Transverse colon (tissue), 4 donors: Measurements from ENCODE around the gene OR56B4.

Experiments
- EP300 ChIP-seq: sonication (generic); formaldehyde crosslinking; IDR thresholded peaks from one replicate; pipeline ENCODE4 v1.6.1; 2017; ENCODE audit warnings: antibody characterized with exemption, low read depth
- POLR2A ChIP-seq: fragments of 450-650 bp; IDR thresholded peaks from one replicate; pipeline ENCODE4 v1.6.1; 2016; ENCODE audit warnings: antibody characterized with exemption, mild to moderate bottlenecking, moderate library complexity
- POLR2AphosphoS5 ChIP-seq, 3 donors: sonication (generic); formaldehyde crosslinking; IDR thresholded peaks; one replicate each; pipeline ENCODE4 v1.6.1; 2016; ENCODE audit warnings: antibody characterized with exemption in 3 of 3
- TF ChIP-seq, protein P1 (sequence below), 5 experiments: fragments of 200-600 bp in 3 of 5; fragments of 450-650 bp in 2 of 5; sonication (generic) in 3 of 5; IDR thresholded peaks; 1 replicate in 2 of 5; 2 replicates in 3 of 5; pipeline ENCODE4 v1.5.1; 2016 to 2017; ENCODE audit warnings: antibody characterized with exemption in 5 of 5, inconsistent platforms in 3 of 5, mild to moderate bottlenecking in 2 of 5, moderate library complexity in 1 of 5

DNA sequence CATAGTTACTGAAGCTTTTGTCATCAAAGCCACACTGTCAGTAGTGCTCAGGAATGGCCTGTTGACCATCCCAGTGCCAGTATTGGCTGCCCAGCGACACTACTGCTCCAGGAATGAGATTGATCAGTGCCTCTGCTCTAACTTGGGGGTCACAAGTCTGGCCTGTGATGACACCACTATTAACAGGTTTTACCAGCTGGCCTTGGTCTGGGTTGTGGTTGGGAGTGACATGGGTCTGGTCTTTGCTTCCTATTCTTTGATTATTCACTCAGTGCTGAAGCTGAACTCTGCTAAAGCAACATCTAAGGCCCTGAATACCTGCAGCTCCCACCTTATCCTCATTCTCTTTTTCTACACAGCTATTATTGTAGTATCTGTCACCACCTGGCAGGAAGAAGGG is 21.5 kb downstream of the OR56B4 start:
- TF ChIP-seq, protein P1, sequence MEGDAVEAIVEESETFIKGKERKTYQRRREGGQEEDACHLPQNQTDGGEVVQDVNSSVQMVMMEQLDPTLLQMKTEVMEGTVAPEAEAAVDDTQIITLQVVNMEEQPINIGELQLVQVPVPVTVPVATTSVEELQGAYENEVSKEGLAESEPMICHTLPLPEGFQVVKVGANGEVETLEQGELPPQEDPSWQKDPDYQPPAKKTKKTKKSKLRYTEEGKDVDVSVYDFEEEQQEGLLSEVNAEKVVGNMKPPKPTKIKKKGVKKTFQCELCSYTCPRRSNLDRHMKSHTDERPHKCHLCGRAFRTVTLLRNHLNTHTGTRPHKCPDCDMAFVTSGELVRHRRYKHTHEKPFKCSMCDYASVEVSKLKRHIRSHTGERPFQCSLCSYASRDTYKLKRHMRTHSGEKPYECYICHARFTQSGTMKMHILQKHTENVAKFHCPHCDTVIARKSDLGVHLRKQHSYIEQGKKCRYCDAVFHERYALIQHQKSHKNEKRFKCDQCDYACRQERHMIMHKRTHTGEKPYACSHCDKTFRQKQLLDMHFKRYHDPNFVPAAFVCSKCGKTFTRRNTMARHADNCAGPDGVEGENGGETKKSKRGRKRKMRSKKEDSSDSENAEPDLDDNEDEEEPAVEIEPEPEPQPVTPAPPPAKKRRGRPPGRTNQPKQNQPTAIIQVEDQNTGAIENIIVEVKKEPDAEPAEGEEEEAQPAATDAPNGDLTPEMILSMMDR (IDR thresholded peaks at IDR 0.05) = no peak
- TF ChIP-seq EP300 = no peak
- no peak for TF ChIP-seq POLR2A
- TF ChIP-seq POLR2AphosphoS5 (IDR thresholded peaks at IDR 0.05) = no peak
